ENCODE data around the gene WDR49. TPM values are rescaled to one million over a fixed set of nuclear protein-coding genes. Genes with fewer than 3 reads are reported as not detected.

The WDR49 gene
- total and polyA plus RNA-seq, 2 experiments from 2014 or later = not detected

- Histone ChIP-seq H3K4me3 (no peak overlapping the region), H3K9me3 (ENCODE audit: low read depth) (no peaks in the 10 kb centered on the region), H4K20me1 (ENCODE audit: insufficient read depth, poor library complexity, severe bottlenecking) (no peaks in the 10 kb centered on the region), H3K27ac (no peak overlapping the region), H3K4me2 (no peak overlapping the region), H3K36me3 (replicated peaks; ENCODE audit: insufficient read depth, low read depth) (no peaks in the 10 kb centered on the region), H3K79me2 (no peaks in the 10 kb centered on the region), H2AFZ (no peak overlapping the region), H3K27me3 (no peaks in the 10 kb centered on the region), H3K4me1 (ENCODE audit: insufficient read depth) (no peaks in the 10 kb centered on the region), H3K9me2 (replicated peaks; ENCODE audit: insufficient read depth) (no peaks in the 10 kb centered on the region)
- no peak for TF ChIP-seq CTCF (IDR thresholded peaks at IDR 0.05; ENCODE audit: poor library complexity)
- TF ChIP-seq EZH2phosphoT487 (IDR thresholded peaks at IDR 0.05; ENCODE audit: low read depth, severe bottlenecking, unreplicated experiment) = no peak
- no peak for TF ChIP-seq EZH2 (IDR thresholded peaks at IDR 0.05; ENCODE audit: borderline replicate concordance)
- 74% methylated on average over 1 of the region's 1 CpG for WGBS (ENCODE audit: low lambda C conversion rate, missing lambda C conversion rate)
- no peak for DNase-seq (ENCODE audit: low spot score)
These were observed 88.3 kb downstream of the WDR49 start for GRCh38 chr3:167565489-167565888.

- no peak overlapping the region for H3K27ac ChIP-seq
- H3K4me2 ChIP-seq = no peak overlapping the region
- no peaks in the 10 kb centered on the region for H3K36me3 ChIP-seq (replicated peaks; ENCODE audit: insufficient read depth, low read depth)
- H2AFZ ChIP-seq = no peak overlapping the region
- no peak for DNase-seq (ENCODE audit: low spot score)
- no peaks in the 10 kb centered on the region for H4K20me1 ChIP-seq (ENCODE audit: insufficient read depth, poor library complexity, severe bottlenecking)
- WGBS (ENCODE audit: low lambda C conversion rate, missing lambda C conversion rate) = 65% methylated on average over 2 of the region's 2 CpGs
- H3K4me3 ChIP-seq = no peak overlapping the region
- H3K4me1 ChIP-seq (ENCODE audit: insufficient read depth) = no peaks in the 10 kb centered on the region
- H3K79me2 ChIP-seq = no peaks in the 10 kb centered on the region
- TF ChIP-seq EZH2phosphoT487 (IDR thresholded peaks at IDR 0.05; ENCODE audit: low read depth, severe bottlenecking, unreplicated experiment) = no peak
- no peak for TF ChIP-seq EZH2 (IDR thresholded peaks at IDR 0.05; ENCODE audit: borderline replicate concordance)
- no peak for TF ChIP-seq CTCF (IDR thresholded peaks at IDR 0.05; ENCODE audit: poor library complexity)
- no peaks in the 10 kb centered on the region for H3K9me3 ChIP-seq (ENCODE audit: low read depth)
- no peaks in the 10 kb centered on the region for H3K9me2 ChIP-seq (replicated peaks; ENCODE audit: insufficient read depth)
- H3K27me3 ChIP-seq = no peaks in the 10 kb centered on the region
These were observed 89.1 kb downstream of the WDR49 start for GRCh38 chr3:167564612-167565011.

GRCh38 chr3:167559924-167560323, 93.8 kb downstream of the WDR49 start:
- no peaks in the 10 kb centered on the region for H3K27me3 ChIP-seq
- no peaks in the 10 kb centered on the region for H4K20me1 ChIP-seq (ENCODE audit: insufficient read depth, poor library complexity, severe bottlenecking)
- no peak overlapping the region for H3K4me2 ChIP-seq
- no peaks in the 10 kb centered on the region for H3K9me3 ChIP-seq (ENCODE audit: low read depth)
- H3K4me3 ChIP-seq = no peak overlapping the region
- H3K9me2 ChIP-seq (replicated peaks; ENCODE audit: insufficient read depth) = no peaks in the 10 kb centered on the region
- no peak overlapping the region for H3K27ac ChIP-seq
- H2AFZ ChIP-seq = no peak overlapping the region
- no peak for TF ChIP-seq EZH2 (IDR thresholded peaks at IDR 0.05; ENCODE audit: borderline replicate concordance)
- no peak for TF ChIP-seq EZH2phosphoT487 (IDR thresholded peaks at IDR 0.05; ENCODE audit: low read depth, severe bottlenecking, unreplicated experiment)
- no peak for TF ChIP-seq CTCF (IDR thresholded peaks at IDR 0.05; ENCODE audit: poor library complexity)
- no peaks in the 10 kb centered on the region for H3K36me3 ChIP-seq (replicated peaks; ENCODE audit: insufficient read depth, low read depth)
- H3K4me1 ChIP-seq (ENCODE audit: insufficient read depth) = no peaks in the 10 kb centered on the region
- no peaks in the 10 kb centered on the region for H3K79me2 ChIP-seq
- DNase-seq (ENCODE audit: low spot score) = no peak
- 96% methylated on average over 4 of the region's 4 CpGs for WGBS (ENCODE audit: low lambda C conversion rate, missing lambda C conversion rate)

- WGBS (ENCODE audit: low lambda C conversion rate, missing lambda C conversion rate) = 71% methylated on average over 3 of the region's 3 CpGs
- no peaks in the 10 kb centered on the region for H3K36me3 ChIP-seq (replicated peaks; ENCODE audit: insufficient read depth, low read depth)
- TF ChIP-seq CTCF (IDR thresholded peaks at IDR 0.05; ENCODE audit: poor library complexity) = no peak
- TF ChIP-seq EZH2phosphoT487 (IDR thresholded peaks at IDR 0.05; ENCODE audit: low read depth, severe bottlenecking, unreplicated experiment) = no peak
- no peak for DNase-seq (ENCODE audit: low spot score)
- no peaks in the 10 kb centered on the region for H3K27me3 ChIP-seq
- no peaks in the 10 kb centered on the region for H3K9me3 ChIP-seq (ENCODE audit: low read depth)
- H4K20me1 ChIP-seq (ENCODE audit: insufficient read depth, poor library complexity, severe bottlenecking) = no peaks in the 10 kb centered on the region
- no peak overlapping the region for H3K27ac ChIP-seq
- H3K4me3 ChIP-seq = no peak overlapping the region
- no peaks in the 10 kb centered on the region for H3K9me2 ChIP-seq (replicated peaks; ENCODE audit: insufficient read depth)
- H3K79me2 ChIP-seq = no peaks in the 10 kb centered on the region
- no peak overlapping the region for H2AFZ ChIP-seq
- no peak overlapping the region for H3K4me2 ChIP-seq
- no peaks in the 10 kb centered on the region for H3K4me1 ChIP-seq (ENCODE audit: insufficient read depth)
These were observed 98.8 kb downstream of the WDR49 start for GRCh38 chr3:167554898-167555297.

Measured in hepatocyte (in vitro differentiated cells).